Adipose tissue (tissue), 3 donors: Measurements from ENCODE around the gene DNAJC13. TPM values are rescaled to one million over a fixed set of nuclear protein-coding genes. Genes with fewer than 3 reads are reported as not detected.

Source experiments
- H3K27ac ChIP-seq: one replicate; pipeline ENCODE4 v1.5.1; 2013; ENCODE audit warnings: low read depth, low read length
- WGBS, 3 donors: extraction: QIAGEN DNeasy Blood & Tissue Kit; methylation state at CpG; one replicate each; pipeline ENCODE4 v1.1.7; 2013; 5-methylcytosine and 5-hydroxymethylcytosine counted together
- polyA plus RNA-seq, 3 donors: library from polyadenylated mRNA; stranded (reverse); fragments of 200-250 nt; gene quantifications; one replicate each; pipeline ENCODE4 v1.2.3, GENCODE V29; 2013
- donor health status: healthy with polysubstance abuse.
- donor health status: Bipolar disorder and iron deficiency.
- donor health status: healthy.

The DNAJC13 gene
- polyA plus RNA-seq, 3 donors = 5.7 to 15.3 (median 9.8) TPM

DNA sequence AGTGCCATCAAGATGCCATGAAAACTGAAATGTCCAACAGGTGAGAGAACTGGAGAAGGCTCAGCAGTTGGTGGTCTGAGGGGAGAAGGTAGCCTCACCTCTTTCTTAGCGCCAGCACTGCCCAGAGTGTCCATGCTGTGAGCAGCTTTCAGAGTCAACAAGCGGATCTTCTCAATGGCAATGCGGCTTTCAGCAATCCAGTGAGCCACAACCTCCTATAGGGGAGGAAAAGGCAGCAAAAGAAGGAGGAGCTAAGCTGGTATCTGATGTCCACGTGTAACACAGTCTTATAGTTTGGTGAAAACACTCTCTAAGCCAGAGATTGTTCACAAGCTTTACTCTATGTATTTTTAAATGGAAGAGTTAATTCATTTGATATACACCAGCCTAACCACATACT is 143.7 kb downstream of the DNAJC13 start:
- WGBS, 3 donors = 84 to 94% (median 89%) methylated on average over 4 of the region's 4 CpGs
- H3K27ac ChIP-seq = no peak overlapping the region

DNA sequence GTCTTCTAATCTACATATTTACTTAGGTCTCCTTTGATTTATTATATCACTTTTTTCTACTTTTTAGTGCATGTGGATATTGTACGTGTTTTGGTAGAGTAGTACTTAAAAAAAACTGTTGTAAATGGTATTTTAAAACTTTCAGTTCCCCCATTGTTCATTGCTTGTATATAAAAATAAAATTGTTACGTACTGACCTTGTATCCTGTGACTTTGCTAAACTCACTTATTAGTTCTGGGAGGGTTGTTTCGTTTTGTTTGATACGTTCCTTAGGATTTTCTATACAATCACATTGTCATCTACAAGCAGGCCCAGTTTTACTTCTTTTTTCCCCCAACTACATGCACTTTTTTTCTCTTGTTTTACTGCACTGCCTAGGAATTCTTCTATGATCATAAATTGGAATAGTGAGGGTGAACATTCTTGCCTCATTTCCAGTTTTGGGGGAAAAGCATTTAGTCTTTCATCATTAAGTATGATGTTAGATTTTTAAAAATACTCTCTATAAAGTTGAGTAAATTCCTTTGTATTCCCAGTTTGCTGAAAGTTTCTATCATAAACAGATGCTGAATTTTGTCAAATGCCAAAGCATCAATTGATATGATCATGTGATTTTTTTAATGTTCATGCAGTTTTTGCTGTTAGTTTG is 146.2 kb downstream of the DNAJC13 start:
- no peak overlapping the region for H3K27ac ChIP-seq
- WGBS, 3 donors = 69 to 87% (median 73%) methylated on average over 4 of the region's 4 CpGs

DNA sequence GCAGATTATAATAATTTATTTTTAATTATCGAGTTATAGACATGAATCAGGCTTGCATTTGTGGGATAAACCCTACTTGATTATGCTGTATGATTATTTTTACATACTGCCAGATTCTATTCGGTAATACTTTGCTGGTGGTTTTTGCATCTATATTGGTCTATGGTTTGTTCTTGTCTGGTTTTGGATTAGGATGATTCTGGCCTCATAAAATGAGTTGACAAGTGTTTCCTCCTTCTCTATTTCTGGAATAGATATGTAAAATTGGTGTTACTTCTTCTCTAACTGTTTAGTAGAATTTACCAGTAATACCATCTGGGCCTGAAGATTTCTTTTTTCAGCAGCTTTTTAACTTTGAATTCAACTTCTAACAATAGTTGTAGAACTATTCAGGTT is 146.8 kb downstream of the DNAJC13 start:
- 68 to 85% (median 77%) methylated on average over 2 of the region's 2 CpGs for WGBS, 3 donors
- H3K27ac ChIP-seq = no peak overlapping the region

DNA sequence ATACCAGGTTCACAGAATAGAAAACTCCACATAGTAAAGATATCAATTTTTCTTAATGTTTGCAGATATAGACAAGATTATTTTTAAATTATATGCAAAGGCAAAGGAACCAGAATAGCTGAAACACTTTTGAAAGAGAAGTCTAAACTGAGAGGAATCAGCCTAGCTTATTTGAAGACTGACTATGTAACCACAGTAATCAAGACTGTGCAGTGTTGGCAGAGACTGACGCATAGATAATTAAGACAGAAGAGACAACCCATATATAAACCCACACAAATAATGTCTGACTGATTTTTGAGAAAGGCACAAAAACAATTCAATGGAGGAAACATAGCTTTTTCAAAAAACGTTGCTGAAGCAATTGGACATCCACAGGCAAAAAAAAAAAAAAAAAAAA is 151.1 kb downstream of the DNAJC13 start:
- H3K27ac ChIP-seq = no peak overlapping the region
- 70 to 77% (median 73%) methylated on average over 2 of the region's 2 CpGs for WGBS, 3 donors

DNA sequence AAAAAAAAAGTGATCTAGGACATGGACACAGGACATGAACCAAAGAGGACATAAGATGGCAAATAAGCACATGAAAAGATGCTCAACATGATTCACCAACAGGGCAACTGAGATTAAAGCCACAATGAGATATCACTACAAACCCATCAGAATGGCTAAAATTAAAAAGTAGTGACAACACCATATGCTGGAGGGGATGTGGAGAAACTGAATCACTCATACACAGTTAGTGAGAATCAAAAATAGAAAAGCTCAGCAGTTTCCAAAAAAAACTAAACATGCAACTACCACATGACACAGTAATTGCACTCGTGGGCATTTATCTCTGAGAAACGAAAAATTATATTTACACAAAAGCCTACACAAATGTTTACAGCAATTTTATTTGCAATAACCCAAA is 151.9 kb downstream of the DNAJC13 start:
- no peak overlapping the region for H3K27ac ChIP-seq
- WGBS, 3 donors = 26 to 50% (median 37%) methylated on average over 2 of the region's 2 CpGs

DNA sequence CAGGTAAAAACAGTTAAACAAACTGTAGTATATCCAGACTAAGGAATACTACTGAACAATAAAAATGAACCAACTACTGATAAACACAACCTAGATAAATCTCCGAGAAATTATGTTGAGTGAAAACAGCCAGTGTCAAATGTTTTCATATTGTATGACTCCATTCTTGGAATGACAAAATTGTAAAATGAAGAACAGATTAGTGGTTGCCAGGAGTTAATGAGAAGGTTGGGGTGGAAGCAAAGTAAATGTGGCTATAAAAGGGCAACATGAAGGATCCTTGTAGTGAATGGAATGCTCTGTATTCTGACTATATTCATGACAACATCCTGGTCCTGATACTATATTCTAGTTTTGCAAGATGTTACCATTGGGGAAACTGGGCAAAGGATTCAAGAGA is 152.3 kb downstream of the DNAJC13 start:
- 28 to 64% (median 55%) methylated on average over 1 of the region's 1 CpG for WGBS, 3 donors
- no peak overlapping the region for H3K27ac ChIP-seq

DNA sequence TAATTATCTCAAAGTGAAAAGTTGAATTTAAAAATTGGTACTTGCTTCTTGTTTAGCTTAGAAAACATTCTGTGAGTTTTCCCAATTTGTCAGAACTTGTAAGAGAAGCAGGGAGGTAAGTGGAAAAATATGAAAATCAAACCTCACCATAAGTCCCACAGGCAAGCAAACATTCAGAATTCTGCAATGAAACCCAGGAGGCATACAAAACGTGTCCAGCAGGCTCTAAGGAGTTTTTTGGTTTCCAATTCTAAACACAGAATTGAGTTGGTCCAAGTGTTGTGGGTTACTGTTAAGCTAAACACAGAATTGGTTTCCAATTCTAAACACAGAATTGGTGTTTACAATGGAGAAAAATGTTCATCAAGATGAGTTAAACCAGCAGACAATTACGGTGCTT is 152.7 kb downstream of the DNAJC13 start:
- no peak overlapping the region for H3K27ac ChIP-seq
- WGBS, 3 donors = 69 to 87% (median 77%) methylated on average over 2 of the region's 2 CpGs

DNA sequence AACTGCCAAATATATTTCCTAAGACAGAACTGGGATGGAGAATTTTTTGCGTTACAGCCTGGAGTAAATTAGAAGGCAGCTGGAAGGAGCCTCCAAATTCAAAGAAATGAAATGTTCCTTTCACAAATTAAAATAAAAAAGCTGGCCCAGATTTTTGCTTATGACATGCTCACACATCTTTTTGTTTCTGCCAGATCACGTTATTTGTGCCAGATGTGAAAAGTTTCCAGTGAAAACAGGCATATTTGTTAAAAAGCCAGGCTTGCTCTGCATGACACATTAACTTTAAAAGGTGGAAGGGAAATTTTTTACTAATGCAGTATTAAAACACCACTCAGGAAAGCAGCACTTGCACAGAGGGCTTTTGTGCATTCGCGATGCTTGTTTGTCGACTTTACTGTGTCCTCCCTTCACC is 156.5 kb downstream of the DNAJC13 start:
- 59 to 70% (median 65%) methylated on average over 5 of the region's 5 CpGs for WGBS, 3 donors
- H3K27ac ChIP-seq = no peak overlapping the region

DNA sequence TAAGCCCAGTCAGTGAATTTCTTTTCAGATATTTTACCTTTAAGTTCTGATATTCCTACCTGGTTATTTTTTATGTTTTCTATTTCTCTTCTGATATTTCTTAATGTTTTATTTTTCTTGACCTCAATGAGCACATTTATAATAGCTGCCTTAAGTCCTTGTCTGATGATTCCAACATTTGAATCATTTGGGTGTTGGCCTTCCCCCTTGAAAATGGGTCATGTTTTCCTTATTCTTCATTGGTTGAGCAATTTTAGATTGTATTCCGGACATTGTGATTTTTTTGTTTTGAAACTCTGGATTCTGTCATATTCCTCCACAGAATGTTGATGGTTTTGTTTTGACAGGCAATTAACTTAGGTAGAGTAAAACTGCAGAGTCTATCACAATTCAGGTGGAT is 170.1 kb downstream of the DNAJC13 start:
- 75 to 95% (median 86%) methylated on average over 1 of the region's 1 CpG for WGBS, 3 donors

More for the DNA sequence above, 170.1 kb downstream of the DNAJC13 start:
- H3K27ac ChIP-seq = no peak overlapping the region

Other genes with a start within 250 kb of the DNAJC13 start
- 1 to 10 TPM; 1.2 to 2.5 (median 1.7) TPM for gene ACP3, start 100.1 kb upstream of the DNAJC13 start, polyA plus RNA-seq
- 1 to 10 TPM in 2 of 3 donors, under 1 TPM in 1; 0.60 to 2.6 (median 1.2) TPM for gene ACKR4, start 179.8 kb downstream of the DNAJC13 start, polyA plus RNA-seq
- 10 to 100 TPM in 1 of 3 donors, 1 to 10 TPM in 2; 7.1 to 16.2 (median 9.4) TPM for gene ACAD11, start 242.3 kb downstream of the DNAJC13 start, polyA plus RNA-seq
- gene UBA5, start 242.8 kb downstream of the DNAJC13 start, polyA plus RNA-seq = 10 to 100 TPM; 23.3 to 36.4 (median 29.3) TPM